ENCODE results near the gene ELOA. TPM values are rescaled to one million over a fixed set of nuclear protein-coding genes. Genes with fewer than 3 reads are reported as not detected.

The ELOA gene
- total RNA-seq, 2 experiments from 2014 or later: 29.7 to 29.9 TPM

DNA sequence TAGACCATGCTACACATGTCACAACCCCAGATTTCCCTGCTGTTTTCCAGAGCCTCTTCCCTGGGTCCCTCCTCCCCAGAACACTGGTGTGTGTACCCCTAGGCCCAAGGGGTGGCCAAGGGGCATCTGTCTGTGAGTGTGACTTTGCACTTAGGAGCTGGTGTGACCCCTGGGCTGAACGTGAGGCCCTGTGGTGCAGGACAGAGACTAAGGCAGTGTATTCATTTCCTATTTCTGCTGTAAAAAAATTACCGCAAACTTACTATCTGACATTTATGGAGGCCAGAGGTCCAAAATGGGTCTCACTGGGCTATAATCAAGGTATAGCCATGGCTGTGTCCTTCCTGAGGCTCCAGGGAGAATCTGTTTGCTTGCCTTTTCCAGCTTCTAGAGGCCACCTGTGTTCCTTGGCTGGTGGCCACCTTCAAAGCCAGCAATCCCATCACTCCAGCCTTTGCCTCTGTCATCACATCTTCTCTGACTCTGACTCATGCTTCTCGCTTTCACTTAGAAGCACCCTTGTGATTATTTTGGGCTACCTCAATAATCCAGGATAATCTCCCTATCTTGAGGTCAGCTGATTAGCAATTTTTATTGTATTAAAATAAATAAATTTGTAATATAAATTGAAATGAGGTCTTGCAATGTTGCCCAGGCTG is 24.0 kb upstream of the ELOA start:
- Mint-ChIP-seq H3K4me1 (ENCODE audit: low read depth) (peaks cover 26% of the 10 kb centered on the region), H3K27me3 (no peaks in the 10 kb centered on the region), H3K36me3 (ENCODE audit: low read depth) (peaks cover 3% of the 10 kb centered on the region), H3K9me3 (no peaks in the 10 kb centered on the region), H3K4me3 (no peak overlapping the region), H3K27ac (no peak overlapping the region)
- TF ChIP-seq, protein P1, sequence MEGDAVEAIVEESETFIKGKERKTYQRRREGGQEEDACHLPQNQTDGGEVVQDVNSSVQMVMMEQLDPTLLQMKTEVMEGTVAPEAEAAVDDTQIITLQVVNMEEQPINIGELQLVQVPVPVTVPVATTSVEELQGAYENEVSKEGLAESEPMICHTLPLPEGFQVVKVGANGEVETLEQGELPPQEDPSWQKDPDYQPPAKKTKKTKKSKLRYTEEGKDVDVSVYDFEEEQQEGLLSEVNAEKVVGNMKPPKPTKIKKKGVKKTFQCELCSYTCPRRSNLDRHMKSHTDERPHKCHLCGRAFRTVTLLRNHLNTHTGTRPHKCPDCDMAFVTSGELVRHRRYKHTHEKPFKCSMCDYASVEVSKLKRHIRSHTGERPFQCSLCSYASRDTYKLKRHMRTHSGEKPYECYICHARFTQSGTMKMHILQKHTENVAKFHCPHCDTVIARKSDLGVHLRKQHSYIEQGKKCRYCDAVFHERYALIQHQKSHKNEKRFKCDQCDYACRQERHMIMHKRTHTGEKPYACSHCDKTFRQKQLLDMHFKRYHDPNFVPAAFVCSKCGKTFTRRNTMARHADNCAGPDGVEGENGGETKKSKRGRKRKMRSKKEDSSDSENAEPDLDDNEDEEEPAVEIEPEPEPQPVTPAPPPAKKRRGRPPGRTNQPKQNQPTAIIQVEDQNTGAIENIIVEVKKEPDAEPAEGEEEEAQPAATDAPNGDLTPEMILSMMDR (IDR thresholded peaks at IDR 0.05): no peak
- ChIA-PET POLR2A (interaction anchor here (0.7 to 1.3 kb wide), 2 partner anchors 18 to 28 kb away, joined by 3 to 4 read pairs; partner anchors contain the start of gene RPL11), CTCF (interaction anchor here (1.6 kb wide), 1 partner anchor 22 kb away, joined by 4 read pairs; no protein-coding TSS in a partner anchor)
- DNase-seq (no peak), ATAC-seq (no peak)
- intact Hi-C loops (cut with micrococcal nuclease): no loop called here

DNA sequence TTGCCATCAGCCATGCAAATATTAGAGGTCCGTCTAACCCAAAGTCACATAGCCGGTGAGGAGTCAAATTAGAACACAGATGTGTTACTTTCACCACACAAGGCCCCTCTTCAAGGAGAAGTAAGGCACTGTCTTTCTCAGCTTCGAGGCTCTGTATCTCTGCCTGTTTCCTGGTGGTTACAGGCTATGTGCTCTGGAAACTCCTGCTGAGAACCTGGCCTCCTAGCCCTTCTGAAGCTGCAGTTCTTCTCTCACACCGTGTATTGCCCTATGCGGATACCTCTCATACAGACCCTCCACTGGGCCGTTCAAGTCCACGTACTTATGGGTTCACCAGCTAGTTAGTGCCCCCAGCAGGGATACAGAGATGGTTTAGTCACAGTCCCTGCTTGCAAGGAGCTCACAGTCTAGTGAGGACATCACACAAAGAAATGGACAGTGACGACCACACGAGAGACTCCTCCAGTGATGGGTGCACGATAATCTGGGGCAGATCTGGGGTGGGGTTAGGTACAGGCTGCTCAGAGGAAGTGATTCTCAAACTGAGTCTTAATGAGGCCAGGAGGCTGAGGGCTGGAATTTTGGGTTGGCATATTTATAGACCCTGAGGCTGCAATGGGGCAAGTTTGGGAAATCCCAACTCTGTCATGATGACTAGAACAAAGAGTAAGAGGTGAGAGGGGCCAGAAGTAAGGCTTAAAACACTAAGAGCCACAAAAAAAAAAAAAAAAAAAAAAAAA is 22.8 kb upstream of the ELOA start:
- no peaks in the 10 kb centered on the region for H3K9me3 Mint-ChIP-seq
- peaks cover 26% of the 10 kb centered on the region for H3K4me1 Mint-ChIP-seq (ENCODE audit: low read depth)
- H3K27ac Mint-ChIP-seq: peak overlapping the region; percentile 66
- ChIA-PET POLR2A (interaction anchor here (0.9 to 1.1 kb wide), 2 partner anchors 22 to 28 kb away, joined by 3 to 4 read pairs; partner anchors contain the start of gene RPL11), CTCF (interaction anchor here (0.6 to 0.8 kb wide), 2 partner anchors 31 to 529 kb away, joined by 3 read pairs; no protein-coding TSS in a partner anchor)
- H3K27me3 Mint-ChIP-seq: no peaks in the 10 kb centered on the region
- H3K36me3 Mint-ChIP-seq (ENCODE audit: low read depth): peaks cover 3% of the 10 kb centered on the region
- TF ChIP-seq, protein P1 (IDR thresholded peaks at IDR 0.05): no peak
- peak overlapping the region; percentile 11 for H3K4me3 Mint-ChIP-seq
- ATAC-seq: peak; percentile 75
- intact Hi-C loops (cut with micrococcal nuclease): no loop called here
- peak; percentile 52 for DNase-seq

DNA sequence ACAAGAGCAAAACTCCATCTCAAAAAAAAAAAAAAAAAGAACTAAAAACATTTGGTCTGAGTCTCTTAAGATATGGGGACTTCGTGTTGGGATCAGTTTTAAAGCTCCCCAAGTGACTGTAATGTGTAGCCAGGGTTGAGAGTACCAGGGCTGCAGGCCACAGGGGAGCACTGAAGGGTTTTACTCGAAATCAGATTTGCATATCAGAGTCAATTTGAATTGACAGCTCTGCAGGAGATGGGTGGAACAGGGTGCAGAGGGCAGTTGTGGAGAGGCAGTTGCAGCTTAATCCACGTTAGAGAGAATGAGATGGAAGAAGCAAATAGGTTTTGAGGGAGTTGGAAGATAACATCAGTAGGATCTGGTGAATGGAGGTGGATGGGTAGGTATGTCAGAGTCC is 20.6 kb upstream of the ELOA start:
- TF ChIP-seq, protein P1 (IDR thresholded peaks at IDR 0.05): no peak
- Mint-ChIP-seq H3K9me3 (no peaks in the 10 kb centered on the region), H3K4me1 (ENCODE audit: low read depth) (peaks cover 26% of the 10 kb centered on the region), H3K27me3 (no peaks in the 10 kb centered on the region), H3K4me3 (no peak overlapping the region), H3K36me3 (ENCODE audit: low read depth) (no peaks in the 10 kb centered on the region), H3K27ac (no peak overlapping the region)
- POLR2A ChIA-PET: no interaction called here
- no peak for ATAC-seq
- DNase-seq: no peak
- CTCF ChIA-PET: no interaction called here
- intact Hi-C loops (cut with micrococcal nuclease): no loop called here

- intact Hi-C loops (cut with micrococcal nuclease): no loop called here
- TF ChIP-seq, protein P1 (IDR thresholded peaks at IDR 0.05): no peak
- Mint-ChIP-seq H3K27ac (no peak overlapping the region), H3K4me1 (ENCODE audit: low read depth) (peaks cover 9% of the 10 kb centered on the region), H3K4me3 (no peak overlapping the region), H3K9me3 (no peaks in the 10 kb centered on the region), H3K27me3 (no peaks in the 10 kb centered on the region), H3K36me3 (ENCODE audit: low read depth) (no peaks in the 10 kb centered on the region)
- no peak for ATAC-seq
- no peak for DNase-seq
- ChIA-PET POLR2A (interaction anchor here (1.0 to 1.2 kb wide), 2 partner anchors 10 to 35 kb away, joined by 3 read pairs; partner anchors contain the start of gene RPL11), CTCF (interaction anchor here (0.5 to 1.3 kb wide), 4 partner anchors 53 to 230 kb away, joined by 3 to 4 read pairs (median 3); no protein-coding TSS in a partner anchor)
Observed at GRCh38 chr1:23726686-23727085, 16.6 kb upstream of the ELOA start.
